Heart right ventricle (tissue), 16 donors: ENCODE data around the gene SAPCD2. TPM values are rescaled to one million over a fixed set of nuclear protein-coding genes. Genes with fewer than 3 reads are reported as not detected.
"Not testable (repeated sequence)": the region's sequence is repeated elsewhere in the genome, so short reads cannot be mapped to it uniquely, and the experiment has no call there.

Source experiments
- ATAC-seq, 8 donors: fragments of 200-7000 bp; cut with Tn5 transposase; one replicate each; pipeline ENCODE4 v1.9.1; 2020; ENCODE audit warnings: mild to moderate bottlenecking in 8 of 8, moderate library complexity in 8 of 8, moderate number of reproducible peaks in 1 of 8
- DNase-seq, 2 donors: peaks; one replicate each; pipeline ENCODE4 v3.0.0-alpha.2; 2020
- H3K27ac ChIP-seq, 10 donors: fragments of 200-600 bp; sonication (generic) in 2 of 10; one replicate each; pipeline versions ENCODE4 v1.5.0 to v1.8.0; 2020 to 2022; ENCODE audit warnings: mild to moderate bottlenecking in 3 of 10
- H3K27me3 ChIP-seq, 7 donors: fragments of 200-600 bp; one replicate each; pipeline ENCODE4 v1.8.0; 2021 to 2022; ENCODE audit warnings: mild to moderate bottlenecking in 2 of 7
- H3K36me3 ChIP-seq, 9 donors: fragments of 200-600 bp; sonication (generic) in 1 of 9; one replicate each; pipeline versions ENCODE4 v1.5.0 to v1.8.0; 2020 to 2022; ENCODE audit warnings: mild to moderate bottlenecking in 2 of 9
- H3K4me1 ChIP-seq, 9 donors: fragments of 200-600 bp; sonication (generic) in 1 of 9; one replicate each; pipeline versions ENCODE4 v1.5.0 to v1.8.0; 2020 to 2022; ENCODE audit warnings: mild to moderate bottlenecking in 4 of 9
- H3K4me3 ChIP-seq, 10 donors: fragments of 200-600 bp; sonication (generic) in 2 of 10; one replicate each; pipeline versions ENCODE4 v1.5.0 to v1.8.0; 2020 to 2022; ENCODE audit warnings: mild to moderate bottlenecking in 7 of 10, moderate library complexity in 2 of 10
- H3K9me3 ChIP-seq, 11 donors: fragments of 200-600 bp in 10 of 11; sonication (generic) in 2 of 11; one replicate each; pipeline versions ENCODE4 v1.5.0 to v1.8.0; 2013 to 2022; ENCODE audit warnings: mild to moderate bottlenecking in 2 of 11, control low read depth in 1 of 11, moderate library complexity in 1 of 11
- WGBS, 2 donors: extraction: QIAGEN DNeasy Blood & Tissue Kit; methylation state at CpG; one replicate each; pipeline ENCODE4 v1.1.7; 2013; ENCODE audit warnings: inconsistent platforms in 1 of 2; 5-methylcytosine and 5-hydroxymethylcytosine counted together
- intact Hi-C, 10 donors: fragments of 100-400 bp; cut with DNase I; formaldehyde crosslinking; loops; one replicate each; pipeline versions ENCODE4 v1.11.1 to v1.14.2; 2022
- polyA plus RNA-seq, 2 donors: library from polyadenylated mRNA; stranded (reverse); fragments of 200-250 nt; gene quantifications; one replicate each; pipeline ENCODE4 v1.2.3, GENCODE V29; 2013
- total RNA-seq, 10 donors: library from RNA; stranded (reverse); fragmentation: NEBNext Ultra II Directional in 3 of 10; extraction: Animal tissue kit (Norgen Biotek cat#: 25700) in 3 of 10; gene quantifications; one replicate each; pipeline versions ENCODE4 v1.2.1 to v1.2.4, GENCODE V29; 2021 to 2023
- TF ChIP-seq, protein P1 (sequence below), 9 donors: fragments of 200-600 bp; sonication (generic) in 2 of 9; IDR thresholded peaks; one replicate each; pipeline versions ENCODE4 v1.5.0 to v1.8.0; 2021 to 2022; ENCODE audit warnings: antibody characterized with exemption in 9 of 9, mild to moderate bottlenecking in 5 of 9, moderate library complexity in 1 of 9
- donor health status: Arrhythmogenic right ventricular cardiomyopathy.
- donor health status: ischemic (EF 13 %, LVEDD 7.1; RV severe dilation, severe dysfunction).
- donor health status: healthy with polysubstance abuse.
- donor health status: DM: no; HTN: yes; CAD: no.
- donor health status: DM: no; HTN: no; CAD: no.
- donor health status: ischemic (EF 25% LVEDD 6.9; RV normal size, moderate dysfunction).
- donor health status: ischemic (EF 25% LVEDD 5.7; RV mildly dilated, moderate dysfunction).
- donor health status: healthy.
- donor health status: DM: yes; HTN: yes; CAD: no.
- donor health status: Ischemic cardiomyopathy.
- donor health status: ischemic (EF 35%, LVEDD 5.7; RV mildly dilated, moderate dysfunction).
- donor health status: nonischemic (EF 11% LVEDD 7.7; RV severe dilation, severe dysfunction).
- donor health status: DM: yes; HTN: yes; CAD: no.
- donor health status: PGD.
- donor health status: ischemic (EF 29% LVEDD 5.4; RV normal size, mild dysfunction).
- donor health status: nonischemic (EF 23%, LVEDD 6.1; RV moderate dilation, normal function).

Gene SAPCD2
- total and polyA plus RNA-seq, 12 donors: 0.06 to 1.1 (median 0.13) TPM; not detected in 1

- 60 to 67% methylated on average over 15 of the region's 15 CpGs for WGBS, 2 donors
- peaks cover 6 to 52% (median 18%) of the 10 kb centered on the region in 9 donors for H3K4me1 ChIP-seq
- H3K27ac ChIP-seq: peak overlapping the region in 2 of 10 donors; percentile 6 to 83
- DNase-seq (no peak), ATAC-seq (no peak)
- no peaks in the 10 kb centered on the region for H3K27me3 ChIP-seq
- H3K36me3 ChIP-seq: peaks cover 0 to 21% (median 7%) of the 10 kb centered on the region in 9 donors
- peak overlapping the region in 3 of 10 donors; percentile 18 to 68 (median 27) for H3K4me3 ChIP-seq
- intact Hi-C loops: loop anchor here in 8 of 10 donors (2.0 to 5.0 kb wide), 6 partner anchors 85 to 249 kb away; partner anchors contain the start of gene C8G (in 2 of the 8)
- TF ChIP-seq, protein P1, sequence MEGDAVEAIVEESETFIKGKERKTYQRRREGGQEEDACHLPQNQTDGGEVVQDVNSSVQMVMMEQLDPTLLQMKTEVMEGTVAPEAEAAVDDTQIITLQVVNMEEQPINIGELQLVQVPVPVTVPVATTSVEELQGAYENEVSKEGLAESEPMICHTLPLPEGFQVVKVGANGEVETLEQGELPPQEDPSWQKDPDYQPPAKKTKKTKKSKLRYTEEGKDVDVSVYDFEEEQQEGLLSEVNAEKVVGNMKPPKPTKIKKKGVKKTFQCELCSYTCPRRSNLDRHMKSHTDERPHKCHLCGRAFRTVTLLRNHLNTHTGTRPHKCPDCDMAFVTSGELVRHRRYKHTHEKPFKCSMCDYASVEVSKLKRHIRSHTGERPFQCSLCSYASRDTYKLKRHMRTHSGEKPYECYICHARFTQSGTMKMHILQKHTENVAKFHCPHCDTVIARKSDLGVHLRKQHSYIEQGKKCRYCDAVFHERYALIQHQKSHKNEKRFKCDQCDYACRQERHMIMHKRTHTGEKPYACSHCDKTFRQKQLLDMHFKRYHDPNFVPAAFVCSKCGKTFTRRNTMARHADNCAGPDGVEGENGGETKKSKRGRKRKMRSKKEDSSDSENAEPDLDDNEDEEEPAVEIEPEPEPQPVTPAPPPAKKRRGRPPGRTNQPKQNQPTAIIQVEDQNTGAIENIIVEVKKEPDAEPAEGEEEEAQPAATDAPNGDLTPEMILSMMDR (IDR thresholded peaks at IDR 0.05): no peak
- no peaks in the 10 kb centered on the region for H3K9me3 ChIP-seq
These were observed 36.2 kb downstream of the SAPCD2 start for GRCh38 chr9:137034039-137034708.

DNA sequence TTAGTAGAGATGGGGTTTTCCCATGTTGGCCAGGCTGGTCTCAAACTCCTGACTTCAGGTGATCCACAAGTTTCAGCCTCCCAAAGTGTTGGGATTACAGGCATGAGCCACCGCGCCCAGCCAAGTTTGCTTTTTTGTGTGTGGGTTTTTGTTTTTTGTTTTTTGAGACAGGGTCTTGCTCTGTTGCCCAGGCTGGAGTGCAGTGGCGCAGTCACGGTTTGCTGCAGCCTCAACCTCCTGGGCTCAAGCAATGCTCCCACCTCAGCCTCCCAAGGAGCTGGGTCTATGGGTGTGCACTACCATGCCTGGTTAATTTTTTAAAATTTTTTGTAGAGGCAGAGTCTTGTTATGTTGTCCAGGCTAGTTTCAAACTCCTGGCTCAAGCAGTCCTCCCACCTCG, 36.9 kb downstream of the SAPCD2 start:
- ATAC-seq, DNase-seq, H3K9me3 ChIP-seq, H3K27me3 ChIP-seq: not testable (repeated sequence)
- Histone ChIP-seq H3K4me1 (peaks cover 8 to 59% (median 25%) of the 10 kb centered on the region in 9 donors), H3K4me3 (peak overlapping the region in 5 of 10 donors; percentile 8 to 68 (median 18)), H3K27ac (peak overlapping the region in 1 of 10 donors; percentile 83), H3K36me3 (peaks cover 0 to 14% (median under 1%) of the 10 kb centered on the region in 9 donors)
- intact Hi-C loops: loop anchor here in 3 of 10 donors (2.0 to 5.0 kb wide), 3 partner anchors 86 to 246 kb away; partner anchors contain the start of gene C8G (in 2 of the 3)
- 90 to 96% methylated on average over 5 of the region's 5 CpGs for WGBS, 2 donors

DNA sequence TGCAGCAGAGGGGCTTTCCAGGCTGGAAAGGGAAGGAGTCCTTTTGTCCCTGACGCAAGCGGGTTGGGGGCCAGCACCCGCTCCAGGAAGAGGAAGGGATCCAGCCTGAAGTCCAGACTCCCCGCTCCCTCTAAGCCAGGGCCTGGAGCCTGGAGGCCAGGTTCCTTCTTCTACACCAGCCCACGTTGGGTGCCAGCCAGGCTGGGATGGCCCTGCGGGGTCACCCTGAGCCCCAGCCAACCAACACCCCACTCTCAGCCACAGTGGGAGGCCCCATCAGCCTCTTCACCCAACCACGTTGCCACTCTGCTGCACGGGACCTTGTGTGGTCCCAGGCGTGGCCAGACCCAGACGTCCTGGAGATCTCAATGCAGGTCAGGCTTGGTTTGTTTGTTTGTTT, 37.5 kb downstream of the SAPCD2 start:
- DNase-seq (peak; percentile 45 to 69), ATAC-seq (peak in 4 of 8 donors; percentile 9 to 36 (median 14))
- TF ChIP-seq, protein P1 (IDR thresholded peaks at IDR 0.05): no peak
- H3K4me1 ChIP-seq: peaks cover 10 to 61% (median 27%) of the 10 kb centered on the region in 9 donors
- peaks cover 0 to 9% (median 0%) of the 10 kb centered on the region in 9 donors for H3K36me3 ChIP-seq
- peak overlapping the region in 2 of 10 donors; percentile 9 to 83 for H3K27ac ChIP-seq
- 83 to 89% methylated on average over 10 of the region's 10 CpGs for WGBS, 2 donors
- H3K9me3 ChIP-seq: no peaks in the 10 kb centered on the region
- no peaks in the 10 kb centered on the region for H3K27me3 ChIP-seq
- intact Hi-C loops: loop anchor here in 3 of 10 donors (2.0 to 5.0 kb wide), 3 partner anchors 86 to 246 kb away; partner anchors contain the start of gene C8G (in 2 of the 3)
- peak overlapping the region in 5 of 10 donors; percentile 8 to 68 (median 18) for H3K4me3 ChIP-seq

GRCh38 chr9:137031904-137032640, 38.3 kb downstream of the SAPCD2 start, which contains the start of gene FUT7:
TSS of gene FUT7 (minus strand) at chr9:137032088. CDS start at chr9:137031991, 97 bp downstream.
- Histone ChIP-seq H3K4me1 (peaks cover 15 to 67% (median 32%) of the 10 kb centered on the region in 9 donors), H3K36me3 (peaks cover 0 to 1% (median 0%) of the 10 kb centered on the region in 9 donors), H3K27me3 (no peaks in the 10 kb centered on the region), H3K4me3 (peak within 1 kb of the TSS in 4 of 10 donors; percentile 8 to 68 (median 18)), H3K9me3 (no peaks in the 10 kb centered on the region), H3K27ac (peak within 1 kb of the TSS in 4 of 10 donors; percentile 9 to 83 (median 17))
- DNase-seq (no peak), ATAC-seq (no peak)
- TF ChIP-seq, protein P1 (IDR thresholded peaks at IDR 0.05): no peak
- WGBS, 2 donors: 70 to 74% methylated on average over 16 of the region's 16 CpGs
- intact Hi-C loops: loop anchor here in 3 of 10 donors (2.0 to 5.0 kb wide), 3 partner anchors 85 to 245 kb away; partner anchors contain the start of gene C8G (in 2 of the 3)
